T-cell (primary cell): ENCODE data around the gene KDM3A. TPM values are rescaled to one million over a fixed set of nuclear protein-coding genes. Genes with fewer than 3 reads are reported as not detected.

Experiments used
- ATAC-seq, 4 experiments: fragments of 200-7000 bp in 3 of 4; fragments of 150-1000 bp in 1 of 4; cut with Tn5 transposase; replicated peaks in 1 of 4; 1 replicate in 3 of 4; 2 replicates in 1 of 4; pipeline ENCODE4 v1.10.0; 2021; ENCODE audit warnings: moderate library complexity in 3 of 4, mild to moderate bottlenecking in 2 of 4, moderate number of reproducible peaks in 1 of 4
- CTCF ChIA-PET, 2 donors: fragments of 300-600 bp; sonication (Branson Sonifier 250); formaldehyde crosslinking; loops; one replicate each; lab custom pipeline; 2022; ENCODE audit warnings: antibody characterized with exemption in 2 of 2; lab: Charles Lee
- POLR2A ChIA-PET, 2 donors: fragments of 300-600 bp; sonication (Branson Sonifier 250); formaldehyde crosslinking; loops; one replicate each; lab custom pipeline; 2022; ENCODE audit warnings: antibody characterized with exemption in 2 of 2; lab: Charles Lee
- DNase-seq, 35 experiments: peaks; one replicate each; pipeline versions ENCODE4 v3.0.0 to v3.0.0-alpha.2; 2013 to 2023
- H3K27ac ChIP-seq: one replicate; pipeline ENCODE4 v1.5.1; 2013; ENCODE audit warnings: low read length
- H3K27me3 ChIP-seq, 2 experiments: replicated peaks in 1 of 2; 1 replicate in 1 of 2; 2 replicates in 1 of 2; pipeline versions ENCODE4 v1.6.1 to v1.7.0; 2013; ENCODE audit warnings: low read length in 1 of 2, mixed read lengths in 1 of 2; ENCODE audit not compliant: control insufficient read depth in 2 of 2, insufficient read depth in 2 of 2; ENCODE audit errors: extremely low read depth in 1 of 2
- H3K36me3 ChIP-seq, 2 donors: 1 replicate in 1 of 2; 2 replicates in 1 of 2; pipeline versions ENCODE4 v1.6.1 to v1.7.0; 2013; ENCODE audit warnings: low read length in 1 of 2; ENCODE audit not compliant: control insufficient read depth in 2 of 2, insufficient read depth in 1 of 2; ENCODE audit errors: extremely low read depth in 1 of 2
- H3K4me1 ChIP-seq, 2 experiments: 1 replicate in 1 of 2; 2 replicates in 1 of 2; pipeline versions ENCODE4 v1.6.1 to v1.7.0; 2013; ENCODE audit warnings: low read length in 2 of 2, mixed read lengths in 1 of 2; ENCODE audit not compliant: insufficient read depth in 2 of 2, control insufficient read depth in 1 of 2; ENCODE audit errors: extremely low read depth in 1 of 2
- H3K4me3 ChIP-seq, 2 donors: 1 replicate in 1 of 2; 2 replicates in 1 of 2; pipeline versions ENCODE4 v1.5.1 to v1.7.0; 2013; ENCODE audit warnings: mild to moderate bottlenecking in 2 of 2, low read length in 1 of 2, moderate library complexity in 1 of 2; ENCODE audit not compliant: control insufficient read depth in 1 of 2; ENCODE audit errors: extremely low read depth in 1 of 2
- H3K9me3 ChIP-seq: 2 replicates; pipeline ENCODE4 v1.7.0; 2013
- H3K27ac Mint-ChIP-seq, 2 donors: one replicate each; pipeline ENCODE4 v1.8.0; 2020 to 2021; ENCODE audit warnings: mild to moderate bottlenecking in 2 of 2, mixed read lengths in 2 of 2
- H3K27me3 Mint-ChIP-seq, 2 donors: one replicate each; pipeline ENCODE4 v1.8.0; 2021 to 2022; ENCODE audit warnings: mixed read lengths in 2 of 2
- H3K36me3 Mint-ChIP-seq: one replicate; pipeline ENCODE4 v1.8.0; 2021; ENCODE audit warnings: mixed read lengths
- H3K4me1 Mint-ChIP-seq, 3 donors: one replicate each; pipeline ENCODE4 v1.8.0; 2020 to 2022; ENCODE audit warnings: mixed read lengths in 3 of 3, mild to moderate bottlenecking in 1 of 3
- H3K4me3 Mint-ChIP-seq, 3 donors: one replicate each; pipeline ENCODE4 v1.8.0; 2020 to 2022; ENCODE audit warnings: mild to moderate bottlenecking in 3 of 3, mixed read lengths in 3 of 3, moderate library complexity in 3 of 3
- H3K9me3 Mint-ChIP-seq, 3 donors: one replicate each; pipeline ENCODE4 v1.8.0; 2020 to 2022; ENCODE audit warnings: mixed read lengths in 3 of 3
- WGBS: methylation state at CpG from one replicate; pipeline ENCODE4 v1.1.5; 2013; ENCODE audit warnings: missing lambda C conversion rate; ENCODE audit not compliant: insufficient coverage; 5-methylcytosine and 5-hydroxymethylcytosine counted together
- total RNA-seq, 35 experiments: library from RNA in 6 of 35; stranded (reverse) in 6 of 35; fragments of 120-200 nt in 1 of 35; gene quantifications; one replicate each; pipeline versions ENCODE4 v1.2.1 to v1.2.4 and lab custom pipeline; 2013 to 2026

The KDM3A gene, protein sequence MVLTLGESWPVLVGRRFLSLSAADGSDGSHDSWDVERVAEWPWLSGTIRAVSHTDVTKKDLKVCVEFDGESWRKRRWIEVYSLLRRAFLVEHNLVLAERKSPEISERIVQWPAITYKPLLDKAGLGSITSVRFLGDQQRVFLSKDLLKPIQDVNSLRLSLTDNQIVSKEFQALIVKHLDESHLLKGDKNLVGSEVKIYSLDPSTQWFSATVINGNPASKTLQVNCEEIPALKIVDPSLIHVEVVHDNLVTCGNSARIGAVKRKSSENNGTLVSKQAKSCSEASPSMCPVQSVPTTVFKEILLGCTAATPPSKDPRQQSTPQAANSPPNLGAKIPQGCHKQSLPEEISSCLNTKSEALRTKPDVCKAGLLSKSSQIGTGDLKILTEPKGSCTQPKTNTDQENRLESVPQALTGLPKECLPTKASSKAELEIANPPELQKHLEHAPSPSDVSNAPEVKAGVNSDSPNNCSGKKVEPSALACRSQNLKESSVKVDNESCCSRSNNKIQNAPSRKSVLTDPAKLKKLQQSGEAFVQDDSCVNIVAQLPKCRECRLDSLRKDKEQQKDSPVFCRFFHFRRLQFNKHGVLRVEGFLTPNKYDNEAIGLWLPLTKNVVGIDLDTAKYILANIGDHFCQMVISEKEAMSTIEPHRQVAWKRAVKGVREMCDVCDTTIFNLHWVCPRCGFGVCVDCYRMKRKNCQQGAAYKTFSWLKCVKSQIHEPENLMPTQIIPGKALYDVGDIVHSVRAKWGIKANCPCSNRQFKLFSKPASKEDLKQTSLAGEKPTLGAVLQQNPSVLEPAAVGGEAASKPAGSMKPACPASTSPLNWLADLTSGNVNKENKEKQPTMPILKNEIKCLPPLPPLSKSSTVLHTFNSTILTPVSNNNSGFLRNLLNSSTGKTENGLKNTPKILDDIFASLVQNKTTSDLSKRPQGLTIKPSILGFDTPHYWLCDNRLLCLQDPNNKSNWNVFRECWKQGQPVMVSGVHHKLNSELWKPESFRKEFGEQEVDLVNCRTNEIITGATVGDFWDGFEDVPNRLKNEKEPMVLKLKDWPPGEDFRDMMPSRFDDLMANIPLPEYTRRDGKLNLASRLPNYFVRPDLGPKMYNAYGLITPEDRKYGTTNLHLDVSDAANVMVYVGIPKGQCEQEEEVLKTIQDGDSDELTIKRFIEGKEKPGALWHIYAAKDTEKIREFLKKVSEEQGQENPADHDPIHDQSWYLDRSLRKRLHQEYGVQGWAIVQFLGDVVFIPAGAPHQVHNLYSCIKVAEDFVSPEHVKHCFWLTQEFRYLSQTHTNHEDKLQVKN (N-terminal part only)
- total RNA-seq = 100 to 1,000 TPM; 140 to 168 (median 145) TPM
- total RNA-seq (2013) = 106 TPM
- total RNA-seq (lab: John Stamatoyannopoulos, UW) = 50.6 to 389 (median 232) reads per million in 29 experiments

DNA sequence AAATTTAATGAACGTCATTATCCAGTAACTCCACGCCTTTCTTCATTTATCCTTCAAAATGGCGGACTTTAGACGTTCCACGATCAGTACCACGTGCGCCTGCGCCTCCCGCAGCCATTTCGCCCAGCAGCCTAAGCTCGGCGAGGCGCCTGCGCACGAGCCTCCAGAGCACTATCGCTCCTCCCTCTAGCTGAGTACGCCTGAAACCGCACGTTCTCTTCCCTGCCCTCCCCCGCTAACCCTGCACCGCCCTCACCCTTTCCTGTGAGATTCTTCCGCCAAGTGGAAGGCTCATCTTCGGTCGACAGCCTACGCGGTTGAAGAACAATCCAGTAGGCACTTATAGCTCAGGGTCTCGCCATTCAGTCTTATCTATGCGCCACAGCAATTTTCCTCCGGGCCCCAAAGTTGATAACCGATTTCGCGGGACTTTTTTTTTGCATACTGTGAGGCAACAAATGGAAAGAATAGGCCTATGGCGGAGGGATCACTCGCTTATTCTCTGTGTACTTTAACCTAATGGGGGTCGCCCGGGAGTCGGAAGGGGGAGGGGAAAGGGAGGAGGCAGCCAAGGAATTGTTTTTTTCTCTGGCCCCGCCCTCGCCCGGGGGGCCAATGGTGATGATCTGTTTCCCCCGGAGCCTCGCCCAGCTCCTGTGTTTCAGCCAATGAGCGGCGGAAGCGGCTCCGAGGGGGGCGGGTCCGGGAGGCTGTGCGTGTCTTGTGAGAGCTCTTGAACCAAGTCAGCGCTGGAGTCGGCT lies at the start of gene KDM3A:
Gene KDM3A (plus strand): TSS at position 741 of the 761 bp plus-strand sequence. CDS start 677 bp downstream, outside the sequence.
- Histone ChIP-seq H3K27me3 (peaks cover 0 to 3% of the 10 kb centered on the region in 2 experiments), H3K27ac (peak within 1 kb of the TSS; percentile 87), H3K4me3 (peak within 1 kb of the TSS; percentile 93 to 97), H3K9me3 (peaks cover 14% of the 10 kb centered on the region), H3K4me1 (peaks cover 26 to 27% of the 10 kb centered on the region in 2 experiments), H3K36me3 (peaks cover 0 to 15% of the 10 kb centered on the region in 2 donors)
- under 1% methylated on average over 46 of the region's 51 CpGs for WGBS
- CTCF ChIA-PET = interaction anchor here in 1 of 2 donors (0.6 to 1.5 kb wide), 6 partner anchors 15 to 1440 kb away, joined by 3 to 7 read pairs (median 3); no protein-coding TSS in a partner anchor
- peak within 1 kb of the TSS; percentile 98 for H3K4me3 Mint-ChIP-seq
- peaks cover 9 to 25% (median 15%) of the 10 kb centered on the region in 3 donors for H3K9me3 Mint-ChIP-seq
- peak; percentile 82 to 86 (median 84) for ATAC-seq
- POLR2A ChIA-PET = interaction anchor here (0.6 to 1.7 kb wide), 7 partner anchors 10 to 874 kb away, joined by 3 to 11 read pairs (median 3); partner anchors contain the start of genes POLR1A (in 1 of the 2) and PTCD3 (in 1 of the 2)
- no peaks in the 10 kb centered on the region for H3K27me3 Mint-ChIP-seq
- DNase-seq = peak; percentile 98 to 100 (median 99)
- H3K4me1 Mint-ChIP-seq = peaks cover 43 to 48% (median 48%) of the 10 kb centered on the region in 3 donors
- H3K36me3 Mint-ChIP-seq = peaks cover 46% of the 10 kb centered on the region
- H3K27ac Mint-ChIP-seq = peak within 1 kb of the TSS; percentile 99

DNA sequence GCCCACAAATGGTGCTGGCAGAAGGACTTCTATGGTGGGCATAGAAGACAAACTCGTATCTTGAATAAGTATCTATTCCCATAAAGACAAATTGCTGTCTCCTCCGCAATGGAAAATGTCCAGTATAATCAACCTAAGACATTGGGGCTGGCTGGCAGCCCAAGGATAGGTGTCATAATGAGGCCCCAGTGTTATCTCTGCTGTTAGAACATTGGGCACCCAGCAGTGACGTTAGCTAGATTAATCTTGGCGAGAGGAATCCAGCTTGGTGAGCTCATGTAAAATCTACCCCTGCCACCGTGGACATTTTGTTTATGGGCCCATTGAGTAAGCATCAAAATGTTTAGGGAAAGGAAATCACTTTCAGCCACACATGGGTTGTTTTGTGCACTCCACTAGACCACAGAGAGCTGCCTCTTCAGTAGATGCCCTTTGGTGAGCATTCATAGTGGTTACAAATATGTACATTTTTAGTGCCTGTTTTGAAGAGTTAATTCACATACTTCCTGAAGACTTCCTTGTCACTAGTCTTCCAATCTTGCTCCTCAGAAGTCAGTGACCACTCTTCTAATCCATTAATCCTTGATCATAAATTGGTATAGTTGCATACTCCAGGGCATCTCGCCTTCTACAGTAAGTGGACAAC lies 48.2 kb upstream of the KDM3A start:
- Mint-ChIP-seq H3K27ac (no peak overlapping the region), H3K27me3 (peaks cover 0 to 10% of the 10 kb centered on the region in 2 donors), H3K36me3 (no peaks in the 10 kb centered on the region), H3K9me3 (peaks cover 2 to 3% (median 3%) of the 10 kb centered on the region in 3 donors), H3K4me1 (peaks cover 10 to 14% (median 11%) of the 10 kb centered on the region in 3 donors), H3K4me3 (no peak overlapping the region)
- POLR2A ChIA-PET = no interaction called here
- DNase-seq = no peak
- no peaks in the 10 kb centered on the region for H3K9me3 ChIP-seq
- 96% methylated on average over 4 of the region's 6 CpGs for WGBS
- no peak overlapping the region for H3K27ac ChIP-seq
- no peak for ATAC-seq
- peaks cover 0 to 7% of the 10 kb centered on the region in 2 experiments for H3K27me3 ChIP-seq
- peaks cover 0 to 13% of the 10 kb centered on the region in 2 experiments for H3K4me1 ChIP-seq
- H3K4me3 ChIP-seq = no peak overlapping the region
- CTCF ChIA-PET = no interaction called here
- no peaks in the 10 kb centered on the region for H3K36me3 ChIP-seq

DNA sequence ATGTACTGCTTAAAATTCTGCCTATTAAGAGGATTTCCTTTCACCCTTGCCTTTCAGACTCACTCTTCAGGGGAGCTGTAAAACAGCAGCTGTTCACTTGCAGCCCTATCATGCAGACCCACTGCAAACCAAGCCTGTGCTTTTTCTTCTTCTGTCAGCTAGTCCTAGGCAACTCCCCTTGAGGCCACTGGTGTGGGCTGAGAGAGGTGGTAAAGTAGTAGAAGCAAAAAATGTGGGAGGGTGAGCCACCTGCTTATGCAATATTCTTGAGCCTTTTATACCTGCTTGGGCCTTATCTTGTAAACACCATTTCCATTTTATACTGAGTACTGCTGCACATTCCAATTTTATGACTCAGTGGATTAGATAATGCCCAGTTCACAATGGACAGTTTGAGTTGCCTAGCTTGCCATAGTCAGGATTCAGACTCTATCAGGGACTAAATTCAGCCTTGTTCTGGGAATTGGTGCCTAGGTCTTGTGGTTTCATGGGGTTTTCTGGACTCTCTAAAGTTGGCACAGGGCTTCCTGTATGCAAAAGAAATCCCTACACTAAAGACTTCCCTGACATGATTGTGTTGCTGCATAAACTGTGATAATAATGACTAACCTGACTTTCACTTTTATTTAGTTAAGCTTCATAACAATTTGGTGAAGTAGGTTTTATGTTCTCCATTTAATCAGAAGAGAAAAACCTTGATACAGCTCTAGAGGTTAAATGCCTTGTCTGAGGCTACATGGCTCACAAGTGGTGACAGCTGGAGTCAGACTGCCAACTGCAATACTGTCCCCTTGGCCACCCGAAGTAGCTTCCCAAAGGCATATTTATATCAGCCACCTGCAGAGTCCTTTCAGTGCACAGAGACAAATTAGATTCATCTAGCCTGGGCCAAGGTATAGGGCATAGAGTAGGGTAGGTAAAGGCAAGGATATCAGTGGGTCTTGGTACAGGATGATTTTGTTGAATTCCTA lies 47.4 kb upstream of the KDM3A start:
- Histone ChIP-seq H3K27me3 (peaks cover 0 to 3% of the 10 kb centered on the region in 2 experiments), H3K4me3 (no peak overlapping the region), H3K4me1 (peaks cover 0 to 13% of the 10 kb centered on the region in 2 experiments), H3K36me3 (no peaks in the 10 kb centered on the region), H3K27ac (no peak overlapping the region), H3K9me3 (no peaks in the 10 kb centered on the region)
- CTCF ChIA-PET = no interaction called here
- peak in 1 of 4 experiments; percentile 29 for ATAC-seq
- POLR2A ChIA-PET = interaction anchor here in 1 of 2 donors (0.5 kb wide), 1 partner anchor 9 kb away, joined by 4 read pairs; no protein-coding TSS in a partner anchor
- peaks cover 10 to 16% (median 11%) of the 10 kb centered on the region in 3 donors for H3K4me1 Mint-ChIP-seq
- H3K27me3 Mint-ChIP-seq = peaks cover 3 to 11% of the 10 kb centered on the region in 2 donors
- H3K36me3 Mint-ChIP-seq = no peaks in the 10 kb centered on the region
- H3K9me3 Mint-ChIP-seq = peaks cover 2 to 3% (median 3%) of the 10 kb centered on the region in 3 donors
- H3K4me3 Mint-ChIP-seq = peak overlapping the region in 1 of 3 donors; percentile 36
- no peak overlapping the region for H3K27ac Mint-ChIP-seq
- DNase-seq = no peak
- WGBS = no CpG with 5 or more reads among the region's 1 CpG

DNA sequence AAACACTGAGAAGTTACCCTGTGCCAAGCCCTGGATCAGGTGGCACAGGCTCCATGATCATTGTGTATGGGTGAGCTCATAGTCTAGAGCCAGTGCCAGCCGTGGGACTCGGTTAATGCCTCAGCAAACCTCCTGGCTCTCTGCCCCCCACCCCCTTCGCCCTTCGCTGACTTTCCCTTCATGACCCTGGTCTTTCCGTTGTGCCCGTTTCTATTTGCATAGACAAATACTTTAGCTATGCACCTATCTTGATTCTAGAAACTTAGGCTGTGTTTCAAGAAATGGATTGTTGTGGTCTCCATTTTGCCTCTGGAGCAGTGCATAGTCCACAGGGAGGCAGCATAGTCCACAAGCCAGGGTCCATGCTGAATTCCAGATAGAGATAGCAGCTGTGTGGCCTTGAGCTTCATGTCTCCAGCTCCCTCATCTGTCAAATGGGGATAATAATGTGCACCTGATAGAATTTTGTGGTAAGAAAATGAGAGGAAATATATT lies 44.8 kb upstream of the KDM3A start:
- no peak overlapping the region for H3K27ac Mint-ChIP-seq
- H3K27ac ChIP-seq = no peak overlapping the region
- no peaks in the 10 kb centered on the region for H3K9me3 ChIP-seq
- ChIA-PET CTCF (no interaction called here), POLR2A (no interaction called here)
- H3K36me3 Mint-ChIP-seq = no peaks in the 10 kb centered on the region
- peaks cover 0 to 2% (median 0%) of the 10 kb centered on the region in 3 donors for H3K9me3 Mint-ChIP-seq
- peaks cover 9 to 15% of the 10 kb centered on the region in 2 donors for H3K27me3 Mint-ChIP-seq
- no peak overlapping the region for H3K4me3 ChIP-seq
- ATAC-seq (no peak), DNase-seq (peak in 1 of 35 experiments; percentile 24)
- H3K4me1 Mint-ChIP-seq = peaks cover 10 to 19% (median 11%) of the 10 kb centered on the region in 3 donors
- no peaks in the 10 kb centered on the region for H3K36me3 ChIP-seq
- H3K27me3 ChIP-seq = peaks cover 0 to 3% of the 10 kb centered on the region in 2 experiments
- peaks cover 0 to 13% of the 10 kb centered on the region in 2 experiments for H3K4me1 ChIP-seq
- no peak overlapping the region for H3K4me3 Mint-ChIP-seq
- 100% methylated on average over 4 of the region's 6 CpGs for WGBS
